WTC11 (cell line): ENCODE results near the gene FOXN3. TPM values are rescaled to one million over a fixed set of nuclear protein-coding genes. Genes with fewer than 3 reads are reported as not detected.

Source experiments
- ATAC-seq: fragments of 200-7000 bp; cut with Tn5 transposase; 2 replicates; pipeline ENCODE4 v1.10.0; 2021; ENCODE audit warnings: mild to moderate bottlenecking, moderate library complexity
- CTCF ChIA-PET: fragments of 300-600 bp; sonication (Branson Sonifier 250); formaldehyde crosslinking; loops from one replicate; lab custom pipeline; 2021; ENCODE audit warnings: antibody characterized with exemption; lab: Charles Lee
- POLR2A ChIA-PET: fragments of 350-600 bp; sonication (Branson Sonifier 250); formaldehyde crosslinking; loops from one replicate; lab custom pipeline; 2021; ENCODE audit warnings: antibody characterized with exemption; lab: Charles Lee
- DNase-seq: peaks from one replicate; pipeline ENCODE4 v3.0.0; 2021; ENCODE audit warnings: low spot score
- H3K27ac Mint-ChIP-seq: 2 replicates; pipeline ENCODE4 v1.8.0; 2021; ENCODE audit warnings: mixed read lengths
- H3K27me3 Mint-ChIP-seq: 2 replicates; pipeline ENCODE4 v1.8.0; 2021; ENCODE audit warnings: low read depth, mild to moderate bottlenecking, moderate library complexity, mixed read lengths
- H3K36me3 Mint-ChIP-seq: 2 replicates; pipeline ENCODE4 v1.8.0; 2021; ENCODE audit warnings: mixed read lengths
- H3K4me1 Mint-ChIP-seq: 2 replicates; pipeline ENCODE4 v1.8.0; 2022; ENCODE audit warnings: mixed read lengths
- H3K4me3 Mint-ChIP-seq: 2 replicates; pipeline ENCODE4 v1.8.0; 2021; ENCODE audit warnings: mild to moderate bottlenecking, moderate library complexity, mixed read lengths
- H3K9me3 Mint-ChIP-seq: 2 replicates; pipeline ENCODE4 v1.8.0; 2021; ENCODE audit warnings: mixed read lengths
- AR ChIP-seq: fragments of 250-450 bp; sonication (Bioruptor Pico); IDR thresholded peaks from 2 replicates; pipeline ENCODE4 v1.9.0; 2021; ENCODE audit warnings: mild to moderate bottlenecking
- ATF1 ChIP-seq: sonication (generic); formaldehyde crosslinking; IDR thresholded peaks from 2 replicates; pipeline ENCODE4 v1.8.1; 2023; ENCODE audit warnings: mild to moderate bottlenecking, moderate library complexity, missing genetic modification reagents
- ATF3 ChIP-seq: sonication (generic); formaldehyde crosslinking; conservative IDR thresholded peaks from 2 replicates; pipeline ENCODE4 v1.8.1; 2022; ENCODE audit warnings: mild to moderate bottlenecking, missing genetic modification reagents
- CBFB ChIP-seq: sonication (generic); formaldehyde crosslinking; IDR thresholded peaks from 2 replicates; pipeline ENCODE4 v1.8.1; 2022; ENCODE audit warnings: mild to moderate bottlenecking, low read depth, missing genetic modification reagents
- E2F1 ChIP-seq: sonication (generic); formaldehyde crosslinking; IDR thresholded peaks from 2 replicates; pipeline ENCODE4 v1.8.0; 2022; ENCODE audit warnings: mild to moderate bottlenecking, missing genetic modification reagents
- ELF4 ChIP-seq: sonication (generic); formaldehyde crosslinking; IDR thresholded peaks from 2 replicates; pipeline ENCODE4 v1.8.1; 2022; ENCODE audit warnings: low read depth, mild to moderate bottlenecking, moderate library complexity, missing genetic modification reagents
- FOXP4 ChIP-seq: sonication (generic); formaldehyde crosslinking; IDR thresholded peaks from 2 replicates; pipeline ENCODE4 v1.8.0; 2022; ENCODE audit warnings: mild to moderate bottlenecking, missing genetic modification reagents
- GTF2I ChIP-seq: fragments of 250-450 bp; sonication (Bioruptor Pico); conservative IDR thresholded peaks from 2 replicates; pipeline ENCODE4 v1.4.0; 2021; ENCODE audit warnings: mild to moderate bottlenecking
- IRF2 ChIP-seq: sonication (generic); formaldehyde crosslinking; IDR thresholded peaks from 2 replicates; pipeline ENCODE4 v1.8.0; 2022; ENCODE audit warnings: low read depth, missing genetic modification reagents, borderline replicate concordance
- MAX ChIP-seq: sonication (generic); formaldehyde crosslinking; IDR thresholded peaks from 2 replicates; pipeline ENCODE4 v1.8.0; 2022; ENCODE audit warnings: mild to moderate bottlenecking, missing genetic modification reagents
- MXD4 ChIP-seq: fragments of 250-450 bp; sonication (Bioruptor Pico); IDR thresholded peaks from 2 replicates; pipeline ENCODE4 v1.8.0; 2021; ENCODE audit warnings: mild to moderate bottlenecking, moderate library complexity, borderline replicate concordance
- MYBL2 ChIP-seq: sonication (generic); formaldehyde crosslinking; IDR thresholded peaks from 2 replicates; pipeline ENCODE4 v1.8.1; 2023; ENCODE audit warnings: mild to moderate bottlenecking, moderate library complexity, missing genetic modification reagents
- NFATC4 ChIP-seq: fragments of 250-450 bp; sonication (Bioruptor Pico); IDR thresholded peaks from 2 replicates; pipeline ENCODE4 v1.9.0; 2021; ENCODE audit warnings: mild to moderate bottlenecking
- NFYB ChIP-seq: sonication (generic); formaldehyde crosslinking; conservative IDR thresholded peaks from 2 replicates; pipeline ENCODE4 v1.8.0; 2022; ENCODE audit warnings: low read depth, missing genetic modification reagents
- NR2C2 ChIP-seq: sonication (generic); formaldehyde crosslinking; IDR thresholded peaks from 2 replicates; pipeline ENCODE4 v1.8.0; 2022; ENCODE audit warnings: mild to moderate bottlenecking, missing genetic modification reagents
- PRDM15 ChIP-seq: sonication (generic); formaldehyde crosslinking; IDR thresholded peaks from 2 replicates; pipeline ENCODE4 v1.8.0; 2022; ENCODE audit warnings: missing genetic modification reagents
- USF2 ChIP-seq: sonication (generic); formaldehyde crosslinking; IDR thresholded peaks from 2 replicates; pipeline ENCODE4 v1.8.1; 2023; ENCODE audit warnings: mild to moderate bottlenecking, missing genetic modification reagents, moderate library complexity
- ZNF121 ChIP-seq: sonication (generic); formaldehyde crosslinking; IDR thresholded peaks from 2 replicates; pipeline ENCODE4 v1.8.0; 2023; ENCODE audit warnings: missing genetic modification reagents
- ZNF219 ChIP-seq: sonication (generic); formaldehyde crosslinking; IDR thresholded peaks from 2 replicates; pipeline ENCODE4 v1.8.0; 2023; ENCODE audit warnings: missing genetic modification reagents, mild to moderate bottlenecking, borderline replicate concordance
- ZNF263 ChIP-seq: sonication (generic); formaldehyde crosslinking; IDR thresholded peaks from 2 replicates; pipeline ENCODE4 v1.8.1; 2022; ENCODE audit warnings: low read depth, mild to moderate bottlenecking, moderate library complexity, missing genetic modification reagents
- ZNF423 ChIP-seq: fragments of 250-450 bp; sonication (Bioruptor Pico); IDR thresholded peaks from 2 replicates; pipeline ENCODE4 v2.1.2; 2022; ENCODE audit warnings: mild to moderate bottlenecking, moderate library complexity
- ZSCAN18 ChIP-seq: fragments of 250-450 bp; sonication (Bioruptor Pico); IDR thresholded peaks from 2 replicates; pipeline ENCODE4 v2.1.2; 2022; ENCODE audit warnings: mild to moderate bottlenecking, moderate library complexity
- total RNA-seq: library from RNA; stranded (reverse); gene quantifications from 3 replicates; pipeline ENCODE4 v1.2.3, GENCODE V29; 2021

Gene FOXN3
- total RNA-seq, 1 experiment from 2014 or later, result 170 TPM

- no peak for TF ChIP-seq ZSCAN18
- TF ChIP-seq MYBL2 (CRISPR knock-in tag), result no peak
- no peak for TF ChIP-seq NFYB (CRISPR knock-in tag)
- TF ChIP-seq MAX (CRISPR knock-in tag), result no peak
- no peak for TF ChIP-seq MXD4 (CRISPR knock-in tag)
- TF ChIP-seq AR (CRISPR knock-in tag), result no peak
- no peak for TF ChIP-seq CBFB
- TF ChIP-seq GTF2I (CRISPR knock-in tag), result no peak
- TF ChIP-seq IRF2 (CRISPR knock-in tag), result no peak
Observed at GRCh38 chr14:89444044-89444443, 27.0 kb upstream of the FOXN3 start (continued).

GRCh38 chr14:89443042-89443629 is 26.1 kb upstream of the FOXN3 start:
- Mint-ChIP-seq H3K27ac (peak overlapping the region; percentile 100), H3K4me1 (peaks cover 74% of the 10 kb centered on the region), H3K4me3 (peak overlapping the region; percentile 3; the same call in 1 of the 2 replicates), H3K36me3 (peaks cover 3% of the 10 kb centered on the region; the same call in 1 of the 2 replicates), H3K9me3 (no peaks in the 10 kb centered on the region), H3K27me3 (no peaks in the 10 kb centered on the region)
- CTCF ChIA-PET, result interaction anchor here (1.2 kb wide), 1 partner anchor 10 kb away, joined by 5 read pairs; no protein-coding TSS in a partner anchor
- POLR2A ChIA-PET, result no interaction called here
- ATAC-seq (no peak), DNase-seq (no peak)
- TF ChIP-seq NFATC4 (no peak), PRDM15 (CRISPR knock-in tag) (no peak), ZNF423 (no peak), ZNF219 (CRISPR knock-in tag) (no peak), ZNF263 (CRISPR knock-in tag) (no peak), NR2C2 (CRISPR knock-in tag) (no peak), FOXP4 (CRISPR knock-in tag) (no peak), ELF4 (CRISPR knock-in tag) (no peak), USF2 (CRISPR knock-in tag) (no peak), E2F1 (CRISPR knock-in tag) (no peak), ZSCAN18 (no peak), ATF3 (CRISPR knock-in tag) (no peak), ATF1 (no peak), ZNF121 (CRISPR knock-in tag) (no peak), IRF2 (CRISPR knock-in tag) (no peak)
